Smooth muscle cell of the umbilical artery (primary cell): Measurements from ENCODE around the gene KRTAP23-1. TPM values are rescaled to one million over a fixed set of nuclear protein-coding genes. Genes with fewer than 3 reads are reported as not detected.

Experiments
- total RNA-seq: library from RNA; depleted of rRNA; stranded (reverse); fragments of >200 nt; gene quantifications from 2 replicates; pipeline ENCODE4 v1.2.3, GENCODE V29; 2014

The KRTAP23-1 gene
- total RNA-seq, result not detected in 2 replicates

GRCh38 chr21:30348506-30348905 lies at the start of gene KRTAP23-1:
Gene KRTAP23-1, minus strand, starts transcription at chr21:30348606. Its CDS starts 0 bp downstream, at chr21:30348606.

GRCh38 chr21:30395731-30396130 lies 47.3 kb upstream of the KRTAP23-1 start, which contains the start of gene KRTAP13-1:
Gene KRTAP13-1, plus strand, starts transcription at chr21:30396031. Its CDS starts 56 bp downstream, at chr21:30396087.

GRCh38 chr21:30372139-30372770 lies 23.8 kb upstream of the KRTAP23-1 start, which contains the start of gene KRTAP13-2:
Gene KRTAP13-2, minus strand, starts transcription at chr21:30372271. Its CDS starts 58 bp downstream, at chr21:30372213.

GRCh38 chr21:30337276-30337744 lies 11.1 kb downstream of the KRTAP23-1 start, which contains the start of gene KRTAP27-1:
Gene KRTAP27-1, minus strand, starts transcription at chr21:30337694. Its CDS starts 26 bp downstream, at chr21:30337668.

GRCh38 chr21:30320215-30320614 lies 28.2 kb downstream of the KRTAP23-1 start, which contains the start of gene KRTAP26-1:
Gene KRTAP26-1, minus strand, starts transcription at chr21:30320315. Its CDS starts 280 bp downstream, at chr21:30320035.

Other genes with a start within 250 kb of the KRTAP23-1 start
- not detected in 2 replicates for gene CLDN17, start 181.8 kb downstream of the KRTAP23-1 start, total RNA-seq
- gene CLDN8, start 132.5 kb downstream of the KRTAP23-1 start, total RNA-seq, result not detected in 2 replicates
- gene KRTAP24-1, start 65.7 kb downstream of the KRTAP23-1 start, total RNA-seq, result not detected in 2 replicates
- gene KRTAP25-1, start 59.1 kb downstream of the KRTAP23-1 start, total RNA-seq, result not detected in 2 replicates
- gene KRTAP26-1, start 28.3 kb downstream of the KRTAP23-1 start, total RNA-seq, result not detected in 2 replicates
- not detected in 2 replicates for gene KRTAP27-1, start 10.9 kb downstream of the KRTAP23-1 start, total RNA-seq
- not detected in 2 replicates for gene KRTAP13-2, start 23.7 kb upstream of the KRTAP23-1 start, total RNA-seq
- gene KRTAP13-1, start 47.4 kb upstream of the KRTAP23-1 start, total RNA-seq, result not detected in 2 replicates
- not detected in 2 replicates for gene KRTAP13-3, start 77.3 kb upstream of the KRTAP23-1 start, total RNA-seq
- not detected in 2 replicates for gene KRTAP13-4, start 81.6 kb upstream of the KRTAP23-1 start, total RNA-seq
- not detected in 2 replicates for gene KRTAP15-1, start 91.7 kb upstream of the KRTAP23-1 start, total RNA-seq
- not detected in 2 replicates for gene KRTAP19-1, start 131.8 kb upstream of the KRTAP23-1 start, total RNA-seq
- not detected in 2 replicates for gene KRTAP19-2, start 138.8 kb upstream of the KRTAP23-1 start, total RNA-seq
- not detected in 2 replicates for gene KRTAP19-3, start 143.4 kb upstream of the KRTAP23-1 start, total RNA-seq
- gene KRTAP19-4, start 148.6 kb upstream of the KRTAP23-1 start, total RNA-seq, result not detected in 2 replicates
- gene KRTAP19-5, start 153.5 kb upstream of the KRTAP23-1 start, total RNA-seq, result not detected in 2 replicates
- not detected in 2 replicates for gene KRTAP19-6, start 193.3 kb upstream of the KRTAP23-1 start, total RNA-seq
- gene KRTAP19-7, start 212.7 kb upstream of the KRTAP23-1 start, total RNA-seq, result not detected in 2 replicates
- not detected in 2 replicates for gene KRTAP22-2, start 241.8 kb upstream of the KRTAP23-1 start, total RNA-seq
- not detected in 2 replicates for gene KRTAP6-3, start 243.8 kb upstream of the KRTAP23-1 start, total RNA-seq